ENCODE measurements around the gene FARS2. TPM values are rescaled to one million over a fixed set of nuclear protein-coding genes. Genes with fewer than 3 reads are reported as not detected.
A peak's percentile ranks its signal among the peaks of the same experiment; 100 is the strongest.

FARS2 gene
- total and polyA plus RNA-seq, 9 of the 15 experiments (the other 6 are each of a cell fraction or from before 2014, with no cell fraction given): 16.5 to 62.2 (median 27.0) TPM

- no peak for TF ChIP-seq FOXK1 (CRISPR knock-in tag; IDR thresholded peaks at IDR 0.05; ENCODE audit: borderline replicate concordance)
- TF ChIP-seq HNRNPK (IDR thresholded peaks at IDR 0.05; ENCODE audit: low read depth, low read length, poor library complexity, severe bottlenecking): no peak
- TF ChIP-seq NR1H2 (CRISPR knock-in tag; IDR thresholded peaks at IDR 0.05): no peak
- TF ChIP-seq MCM3 (IDR thresholded peaks at IDR 0.05): no peak
- TF ChIP-seq ZNF140 (CRISPR knock-in tag; IDR thresholded peaks at IDR 0.05): no peak
- no peak for TF ChIP-seq ETV5 (CRISPR knock-in tag; IDR thresholded peaks at IDR 0.05; ENCODE audit: low read depth)
- TF ChIP-seq E2F8 (IDR thresholded peaks at IDR 0.05; ENCODE audit: low read depth, partially characterized antibody): no peak
- TF ChIP-seq TEAD1 (CRISPR knock-in tag; IDR thresholded peaks at IDR 0.05): peak; percentile 52 to 75; a peak in 2 of 4 replicates
- no peak for TF ChIP-seq ILF3 (IDR thresholded peaks at IDR 0.05; ENCODE audit: borderline replicate concordance)
- TF ChIP-seq HBP1 (CRISPR knock-in tag; IDR thresholded peaks at IDR 0.05): no peak
- no peak for TF ChIP-seq HIVEP1 (CRISPR knock-in tag; IDR thresholded peaks at IDR 0.05)
- no peak for TF ChIP-seq MITF (IDR thresholded peaks at IDR 0.05)
- no peak for TF ChIP-seq ZNF778 (CRISPR knock-in tag; IDR thresholded peaks at IDR 0.05)
- no peak for TF ChIP-seq TARDBP (IDR thresholded peaks at IDR 0.05)
- TF ChIP-seq TBP (optimal IDR thresholded peaks at IDR 0.05; ENCODE audit: low read depth, low read length): no peak
- peak; percentile 90 for TF ChIP-seq ZNF589 (CRISPR knock-in tag; IDR thresholded peaks at IDR 0.05; ENCODE audit: low read depth)
- no peak for TF ChIP-seq POLR2G (IDR thresholded peaks at IDR 0.05; ENCODE audit: low read depth, low read length)
- no peak for TF ChIP-seq PREB (CRISPR knock-in tag; IDR thresholded peaks at IDR 0.05)
- no peak for TF ChIP-seq MCM7 (IDR thresholded peaks at IDR 0.05)
These were observed 280.6 kb downstream of the FARS2 start (continued) for GRCh38 chr6:5541751-5542432.
